ENCODE measurements around the gene LETM1. TPM values are rescaled to one million over a fixed set of nuclear protein-coding genes. Genes with fewer than 3 reads are reported as not detected.
A peak's percentile ranks its signal among the peaks of the same experiment; 100 is the strongest.

Gene LETM1
- total and polyA plus RNA-seq, 8 donors: 5.3 to 255 (median 52.1) TPM

- no peaks in the 10 kb centered on the region for H3K9me3 ChIP-seq
- no peak overlapping the region for H3K27ac ChIP-seq
- H3K4me3 ChIP-seq: no peak overlapping the region
- intact Hi-C loops (cut with DNase I; ENCODE audit: low total_unique reads): loop anchor here (10.0 kb wide), 1 partner anchor 85 kb away; no protein-coding TSS in a partner anchor
- peak; percentile 73 to 92 for DNase-seq
- TF ChIP-seq POLR2A (IDR thresholded peaks at IDR 0.05) (no peak), POLR2AphosphoS5 (IDR thresholded peaks at IDR 0.05) (peak in 1 of 3 donors; percentile 61), CTCF (IDR thresholded peaks at IDR 0.05) (peak in 5 of 7 experiments; percentile 71 to 92 (median 84)), EP300 (IDR thresholded peaks at IDR 0.05) (no peak)
- peaks cover 0 to 11% (median 3%) of the 10 kb centered on the region in 4 donors for H3K4me1 ChIP-seq
- WGBS, 5 donors: 12 to 21% (median 20%) methylated on average over 14 to 15 of the region's 15 CpGs
- H3K36me3 ChIP-seq: peaks cover 18 to 40% (median 30%) of the 10 kb centered on the region in 4 donors
- H3K27me3 ChIP-seq: no peaks in the 10 kb centered on the region
Measured at GRCh38 chr4:1899149-1900086, 43.5 kb upstream of the LETM1 start.

- 58 to 100% (median 81%) methylated on average over 1 of the region's 1 CpG for WGBS, 5 donors
- no peak for DNase-seq
- no peaks in the 10 kb centered on the region for H3K9me3 ChIP-seq
- H3K4me1 ChIP-seq: peaks cover 0 to 11% (median 3%) of the 10 kb centered on the region in 4 donors
- TF ChIP-seq POLR2A (IDR thresholded peaks at IDR 0.05): no peak
- TF ChIP-seq POLR2AphosphoS5 (IDR thresholded peaks at IDR 0.05): no peak
- TF ChIP-seq EP300 (IDR thresholded peaks at IDR 0.05): no peak
- no peak for TF ChIP-seq CTCF (IDR thresholded peaks at IDR 0.05)
- intact Hi-C loops (cut with DNase I; ENCODE audit: low total_unique reads): no loop called here
- H3K27ac ChIP-seq: no peak overlapping the region
- no peaks in the 10 kb centered on the region for H3K27me3 ChIP-seq
- no peak overlapping the region for H3K4me3 ChIP-seq
- H3K36me3 ChIP-seq: peaks cover 15 to 33% (median 24%) of the 10 kb centered on the region in 4 donors
Measured at GRCh38 chr4:1898681-1899080, 42.7 kb upstream of the LETM1 start.

- no peak overlapping the region for H3K27ac ChIP-seq
- DNase-seq: no peak
- H3K36me3 ChIP-seq: peaks cover 14 to 26% (median 21%) of the 10 kb centered on the region in 4 donors
- no peaks in the 10 kb centered on the region for H3K9me3 ChIP-seq
- H3K27me3 ChIP-seq: no peaks in the 10 kb centered on the region
- peaks cover 0 to 11% (median 3%) of the 10 kb centered on the region in 4 donors for H3K4me1 ChIP-seq
- no peak for TF ChIP-seq CTCF (IDR thresholded peaks at IDR 0.05)
- no peak for TF ChIP-seq EP300 (IDR thresholded peaks at IDR 0.05)
- TF ChIP-seq POLR2A (IDR thresholded peaks at IDR 0.05): no peak
- no peak for TF ChIP-seq POLR2AphosphoS5 (IDR thresholded peaks at IDR 0.05)
- WGBS, 5 donors: 95 to 97% (median 96%) methylated on average over 6 of the region's 6 CpGs
- H3K4me3 ChIP-seq: no peak overlapping the region
- intact Hi-C loops (cut with DNase I; ENCODE audit: low total_unique reads): no loop called here
Measured at GRCh38 chr4:1898007-1898406, 42.1 kb upstream of the LETM1 start.

- DNase-seq: no peak
- Histone ChIP-seq H3K27me3 (no peaks in the 10 kb centered on the region), H3K9me3 (no peaks in the 10 kb centered on the region), H3K36me3 (peaks cover 7 to 13% (median 12%) of the 10 kb centered on the region in 4 donors), H3K4me3 (no peak overlapping the region), H3K4me1 (peaks cover 0 to 11% (median 3%) of the 10 kb centered on the region in 4 donors), H3K27ac (no peak overlapping the region)
- intact Hi-C loops (cut with DNase I; ENCODE audit: low total_unique reads): no loop called here
- TF ChIP-seq POLR2AphosphoS5 (IDR thresholded peaks at IDR 0.05): no peak
- TF ChIP-seq POLR2A (IDR thresholded peaks at IDR 0.05): no peak
- TF ChIP-seq EP300 (IDR thresholded peaks at IDR 0.05): no peak
- no peak for TF ChIP-seq CTCF (IDR thresholded peaks at IDR 0.05)
- 90 to 95% (median 93%) methylated on average over 6 of the region's 6 CpGs for WGBS, 5 donors
Measured at GRCh38 chr4:1896658-1896991, 40.7 kb upstream of the LETM1 start.

All from stomach (tissue), 9 donors.